G401.6 (cell line): ENCODE results near the gene ARL16.

ENCODE experiments used
- FAIRE-seq: peaks from 2 replicates; lab custom pipeline; 2012; peaks lifted over from hg19 to GRCh38; lab: Jason Lieb, UNC

Gene ARL16

DNA sequence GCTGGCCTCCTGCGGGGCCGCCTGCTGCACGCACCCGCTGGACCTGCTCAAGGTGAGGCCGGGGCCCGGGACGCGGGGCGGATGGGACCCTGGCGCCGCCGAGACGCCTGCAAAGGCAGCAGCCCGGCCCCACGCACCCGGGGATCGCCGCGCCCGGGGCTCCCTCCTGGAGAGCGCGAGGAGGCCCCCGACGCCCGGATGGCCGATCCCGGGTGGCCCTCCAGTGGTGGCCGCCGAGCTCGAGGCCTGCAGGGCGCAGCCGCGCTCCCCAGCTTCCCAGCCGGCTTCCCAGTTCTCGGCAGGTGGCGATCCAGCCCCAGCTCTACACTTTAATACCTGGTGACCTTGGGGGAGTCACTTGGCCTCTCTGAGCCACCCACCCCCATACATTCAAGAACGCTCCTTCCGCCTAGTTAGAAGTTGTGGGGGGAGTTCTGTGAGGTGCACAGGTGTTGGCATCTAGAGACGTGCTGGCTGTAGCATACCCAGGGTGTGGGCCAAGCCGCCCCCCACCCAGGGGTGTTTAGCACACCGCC, 28.9 kb upstream of the ARL16 start:
- no peak for FAIRE-seq

DNA sequence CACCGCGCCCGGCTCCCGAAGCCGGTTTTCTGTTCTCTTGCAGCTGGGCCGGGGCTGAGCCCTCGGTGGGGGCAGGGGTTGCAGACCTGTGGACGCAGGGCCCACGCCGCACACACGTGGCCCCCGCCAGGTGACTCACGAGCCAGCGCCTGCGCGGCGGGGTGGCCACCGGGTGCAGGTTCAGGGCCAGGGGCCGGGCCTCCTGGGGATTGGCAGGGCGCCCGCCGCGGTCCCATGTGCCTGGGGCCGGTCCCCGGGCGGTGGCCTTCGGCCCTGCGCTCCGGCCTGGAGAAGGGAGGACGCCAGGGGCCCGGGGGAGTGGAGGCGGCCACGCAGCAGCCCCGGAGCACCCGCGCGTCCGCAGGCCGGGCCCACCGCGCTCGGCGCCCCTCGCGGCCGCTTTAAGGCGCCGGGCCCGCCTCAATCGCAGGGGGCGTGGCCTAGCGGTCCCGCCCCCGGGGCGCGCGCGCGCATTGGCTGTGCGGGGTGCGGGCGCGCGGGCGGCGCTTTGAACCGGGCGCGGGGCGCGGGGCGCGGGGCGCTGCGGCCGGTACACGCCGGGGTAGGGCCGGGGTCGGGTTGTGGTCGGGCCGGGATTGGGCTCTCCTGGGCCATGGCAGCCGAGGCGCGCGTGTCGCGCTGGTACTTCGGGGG, 28.3 kb upstream of the ARL16 start, which contains the start of gene SLC25A10:
TSS of gene SLC25A10 (plus strand) at position 471 of the 654 bp plus-strand sequence. CDS start at position 614, 143 bp downstream.
- FAIRE-seq, result no peak

DNA sequence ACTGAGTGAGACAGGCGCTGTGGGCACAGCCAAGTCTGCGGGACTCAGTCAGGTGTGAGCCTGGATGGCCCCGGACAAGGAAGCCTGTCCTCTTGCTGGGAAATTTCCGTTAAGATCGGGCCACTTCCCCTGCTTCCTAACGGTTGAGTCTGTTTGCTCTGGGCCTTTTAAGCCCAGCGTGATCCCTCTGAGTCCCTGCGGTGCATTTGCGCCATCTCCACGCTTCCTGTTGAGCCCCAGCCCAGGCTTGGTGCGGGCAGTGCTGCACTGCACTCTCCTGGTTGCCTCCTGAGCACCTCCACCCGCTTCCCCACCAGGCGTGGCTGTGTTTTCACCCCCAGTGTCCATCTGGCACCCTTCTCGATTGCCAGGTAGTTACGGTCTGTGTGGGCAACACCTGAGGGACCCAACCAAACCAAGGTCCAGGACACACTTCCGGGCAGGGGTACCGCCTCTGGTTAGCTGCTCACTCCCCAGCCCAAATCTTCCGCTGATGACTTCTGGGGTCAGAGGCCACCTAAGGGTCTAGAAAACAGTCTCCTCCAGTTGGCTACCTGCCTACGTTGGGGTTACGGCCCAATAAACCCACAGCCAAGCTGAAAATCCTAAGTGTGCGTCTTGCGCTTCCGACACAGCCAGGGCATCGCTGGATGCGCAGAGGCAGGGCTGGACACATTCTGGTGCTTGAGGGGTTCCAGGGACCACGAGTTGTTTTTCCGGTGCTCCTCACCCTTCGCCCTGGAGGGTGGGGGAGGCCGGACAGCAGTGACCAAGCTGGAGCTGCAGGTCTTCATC, 27.1 kb upstream of the ARL16 start:
- FAIRE-seq, result no peak

DNA sequence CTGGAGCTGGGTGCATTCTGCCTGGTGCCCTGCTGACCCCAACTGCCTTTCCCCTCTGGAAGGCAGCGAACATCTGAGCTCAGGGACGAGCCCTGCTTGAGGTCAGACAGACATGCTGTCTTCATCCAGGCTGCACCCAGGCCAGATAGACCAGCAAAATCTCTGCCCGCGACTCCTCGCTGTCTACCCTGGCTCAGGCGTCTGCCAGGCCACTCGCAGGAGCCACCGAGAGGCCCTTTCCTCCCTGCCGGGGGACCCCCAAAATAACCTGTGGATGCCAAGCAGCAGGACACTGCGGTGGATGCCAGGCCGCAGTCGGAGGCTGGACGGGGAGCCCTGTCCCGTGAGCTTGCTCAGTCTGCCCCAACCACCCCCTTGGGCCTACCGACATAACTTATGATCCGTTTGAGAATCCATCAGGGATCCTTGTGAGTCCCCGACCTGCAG, 25.2 kb upstream of the ARL16 start:
- FAIRE-seq, result no peak

DNA sequence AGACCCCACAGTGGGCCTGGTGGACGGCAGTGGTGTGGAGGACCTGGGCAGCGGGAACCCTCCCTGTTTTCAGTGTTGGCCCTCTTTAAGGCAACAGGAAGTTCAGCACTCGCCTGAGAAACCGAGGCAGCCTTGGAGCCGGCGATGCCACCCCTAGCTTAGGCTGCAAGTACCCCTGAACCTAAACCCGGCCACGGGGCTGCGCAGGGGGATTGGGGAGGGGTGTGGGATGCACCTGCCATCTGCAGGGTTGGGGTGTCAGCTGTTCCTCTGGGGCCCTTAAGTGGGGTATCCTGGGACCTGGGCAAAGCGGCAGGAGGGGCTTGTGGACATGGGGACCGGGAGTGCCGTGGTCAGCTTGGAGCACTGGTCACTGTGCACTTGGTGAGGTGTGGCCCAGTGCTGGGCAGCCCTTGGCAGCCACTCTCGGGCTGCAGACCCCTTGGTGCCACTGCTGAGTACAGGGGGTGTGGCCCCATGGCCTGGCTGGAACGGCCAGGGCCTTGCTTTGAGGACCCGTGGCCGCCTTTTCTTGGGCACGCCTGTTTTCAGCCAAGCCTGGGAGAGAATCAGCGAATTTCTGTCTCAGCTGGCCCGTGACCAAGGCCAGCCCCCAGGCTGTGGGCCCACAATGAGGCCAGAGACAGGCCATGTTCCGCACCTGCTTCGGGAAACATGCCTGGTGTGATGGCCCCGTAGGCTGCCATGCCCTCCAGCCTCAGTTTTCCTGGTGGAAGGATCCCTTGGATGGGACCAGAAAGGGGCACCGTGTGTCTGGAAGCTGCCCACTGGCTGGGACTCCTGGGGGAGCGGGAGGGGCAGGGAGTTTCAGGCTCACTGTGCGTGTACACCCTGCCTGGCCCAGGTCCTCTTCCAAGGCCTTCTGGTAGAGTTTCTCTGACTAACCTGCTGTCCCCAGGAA, 24.4 kb upstream of the ARL16 start:
- FAIRE-seq, result no peak

DNA sequence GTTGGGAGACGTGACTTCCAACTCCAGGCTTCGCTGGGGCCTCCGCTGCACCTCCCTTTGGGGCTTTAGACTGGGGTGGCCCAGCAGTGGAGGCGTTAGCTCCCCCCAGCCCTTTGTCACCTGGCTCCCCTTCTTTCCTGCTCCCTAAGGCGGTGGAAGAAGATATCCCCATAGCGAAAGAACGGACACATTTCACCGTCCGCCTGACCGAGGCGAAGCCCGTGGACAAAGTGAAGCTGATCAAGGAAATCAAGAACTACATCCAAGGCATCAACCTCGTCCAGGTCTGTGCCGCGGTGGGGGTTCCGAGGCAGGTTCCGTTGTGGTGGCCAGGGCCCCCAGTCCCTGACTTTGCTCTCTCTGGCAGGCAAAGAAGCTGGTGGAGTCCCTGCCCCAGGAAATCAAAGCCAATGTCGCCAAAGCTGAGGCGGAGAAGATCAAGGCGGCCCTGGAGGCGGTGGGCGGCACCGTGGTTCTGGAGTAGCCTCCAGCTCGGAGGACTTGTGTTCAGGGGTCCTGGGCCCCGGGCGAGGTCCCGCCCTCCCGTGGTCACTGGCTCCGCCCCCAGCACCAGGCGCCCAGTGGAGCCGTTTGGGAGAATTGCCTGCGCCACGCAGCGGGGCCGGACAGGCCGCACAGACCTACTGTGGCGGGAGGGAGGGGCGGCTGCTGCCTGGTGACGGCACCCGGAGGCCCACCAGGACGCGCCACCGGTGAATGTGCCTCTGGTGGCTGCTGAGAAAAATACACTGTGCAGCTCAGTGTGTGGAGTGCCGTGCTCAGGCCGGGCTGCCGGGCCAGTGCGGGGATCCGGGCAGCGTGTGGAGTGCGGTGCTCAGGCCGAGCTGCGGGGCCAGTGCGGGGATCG, 23.4 kb upstream of the ARL16 start:
- no peak for FAIRE-seq

DNA sequence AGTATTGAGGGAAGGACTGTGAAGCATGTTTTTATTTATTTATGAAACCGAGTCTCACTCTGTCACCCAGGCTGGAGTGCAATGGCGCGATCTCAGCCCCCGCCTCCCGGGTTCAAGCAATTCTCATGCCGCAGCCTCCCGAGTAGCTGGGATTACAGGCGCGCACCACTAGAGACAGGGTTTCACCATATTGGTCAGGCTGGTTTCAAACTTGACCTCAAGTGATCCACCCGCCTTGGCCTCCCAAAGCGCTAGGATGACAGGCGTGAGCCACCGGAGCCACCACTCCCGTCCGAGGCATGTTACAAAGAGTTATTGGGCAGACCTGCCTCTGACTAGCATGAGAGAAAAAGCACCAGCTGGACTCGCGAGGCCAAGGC, 22.6 kb upstream of the ARL16 start:
- no peak for FAIRE-seq

DNA sequence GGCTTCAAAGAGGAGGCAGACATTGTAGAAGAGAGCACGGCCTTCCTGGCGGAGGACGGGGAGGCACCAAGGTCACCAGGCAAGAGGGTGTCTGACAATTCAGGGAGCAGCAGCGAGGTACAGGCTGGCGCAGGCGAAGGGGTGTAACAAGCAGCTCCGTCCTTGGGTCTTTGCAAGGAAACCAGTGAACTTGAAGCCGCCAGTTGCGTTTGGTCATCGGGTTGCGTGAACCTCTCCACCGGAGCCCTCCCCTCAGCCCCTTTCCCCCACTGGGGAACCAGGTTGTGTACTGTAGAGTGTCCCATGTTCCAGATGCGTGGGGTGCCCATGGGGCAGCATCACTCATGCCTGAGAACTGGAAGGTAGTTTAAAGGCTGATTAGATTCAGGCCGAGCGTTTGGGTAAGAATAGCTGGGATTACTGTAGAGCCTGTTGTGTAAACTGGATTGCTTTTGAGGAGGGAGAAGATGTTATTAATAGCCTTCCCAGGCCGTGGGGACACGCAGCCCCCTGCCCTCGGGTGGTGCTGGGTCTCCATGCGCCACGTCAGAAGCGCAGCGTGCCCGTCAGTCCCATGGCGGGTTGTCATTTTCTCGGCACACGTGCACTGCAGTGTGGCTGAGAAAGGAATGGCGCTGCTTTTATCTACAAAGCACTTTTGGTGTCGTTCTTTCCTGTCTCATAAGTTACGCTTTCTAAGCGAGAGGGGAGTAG, 22.1 kb upstream of the ARL16 start:
- FAIRE-seq, result no peak

DNA sequence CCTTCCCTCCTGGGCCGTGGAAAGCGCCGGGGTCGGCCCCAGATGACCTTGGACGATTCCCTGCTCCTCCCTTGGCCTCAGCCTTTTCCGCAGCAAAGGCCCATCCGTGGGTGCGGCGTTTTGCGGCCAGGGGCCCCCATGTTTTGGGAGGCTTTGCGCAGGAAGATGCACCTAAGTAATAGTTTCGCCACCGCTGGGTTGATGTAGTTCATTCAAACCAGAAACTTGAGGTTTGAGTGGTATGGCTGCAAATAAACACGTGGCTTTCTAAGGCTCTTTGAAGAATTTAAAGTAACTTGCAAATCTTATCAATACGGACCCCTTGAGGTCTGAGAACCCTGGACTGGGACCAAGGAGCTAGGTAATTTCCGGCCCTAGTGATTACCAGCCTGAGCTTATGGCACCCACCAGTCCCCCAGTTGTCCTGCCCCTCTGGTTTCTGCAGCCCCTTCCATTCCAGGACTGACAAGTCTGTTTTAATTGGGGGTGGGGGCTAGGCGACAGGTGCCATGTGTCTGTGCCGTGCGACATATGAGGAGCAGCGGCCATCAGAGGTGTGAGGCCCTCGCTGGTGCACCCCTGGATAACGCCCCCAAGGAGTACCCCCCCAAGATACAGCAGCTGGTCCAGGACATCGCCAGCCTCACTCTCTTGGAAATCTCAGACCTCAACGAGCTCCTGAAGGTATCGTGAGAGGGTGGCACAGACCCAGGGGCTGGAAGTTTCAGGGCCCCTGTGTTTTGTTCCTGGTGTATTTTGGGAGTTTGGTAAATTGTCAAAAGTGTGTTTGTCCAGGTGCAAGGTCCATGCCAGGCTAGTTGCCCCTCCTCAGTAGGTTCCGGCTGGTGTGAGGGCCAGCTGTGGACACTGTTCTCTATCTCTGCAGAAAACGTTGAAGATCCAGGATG, 20.4 kb upstream of the ARL16 start:
- no peak for FAIRE-seq

DNA sequence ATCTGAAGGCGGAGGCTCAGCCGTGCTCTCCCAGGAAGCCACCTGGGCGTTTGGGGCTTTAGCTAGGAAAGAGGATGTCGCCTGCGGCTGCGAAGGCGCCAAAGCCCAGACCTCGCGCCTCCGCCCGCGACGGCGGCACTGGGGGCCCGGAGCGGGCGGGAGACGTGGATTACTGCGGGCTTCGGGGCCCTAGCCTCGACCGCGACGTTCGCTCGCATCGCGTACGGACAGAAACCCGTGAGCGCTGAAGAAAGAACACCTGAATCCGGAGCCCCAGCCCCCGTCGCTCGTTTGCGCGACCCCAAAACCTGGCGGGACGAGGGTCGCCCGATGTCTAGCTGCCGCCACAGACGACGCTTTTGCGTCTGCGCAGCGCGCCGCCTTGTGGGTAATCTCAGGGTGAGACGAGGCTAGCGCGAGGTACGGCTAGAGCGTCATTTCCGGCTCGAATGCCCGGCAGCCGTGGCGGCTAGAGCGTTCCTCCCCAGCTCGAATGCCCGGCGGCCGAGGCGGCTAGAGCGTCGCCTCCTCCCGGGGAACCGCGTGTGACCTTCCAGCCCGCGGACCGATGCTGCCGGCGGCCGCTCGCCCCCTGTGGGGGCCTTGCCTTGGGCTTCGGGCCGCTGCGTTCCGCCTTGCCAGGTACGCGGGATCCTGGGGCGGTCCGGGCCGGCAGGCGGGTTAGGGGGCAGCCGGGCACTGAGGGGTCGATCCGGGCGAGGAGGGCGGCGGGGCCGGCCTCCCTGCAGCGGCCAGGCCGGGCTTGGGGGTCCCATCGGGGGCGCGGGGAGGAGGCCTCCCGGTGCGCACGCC, 19.5 kb upstream of the ARL16 start, which contains the start of gene MRPL12:
TSS of gene MRPL12 (plus strand) at position 434 of the 813 bp plus-strand sequence. CDS start at position 569, 135 bp downstream.
- FAIRE-seq, result peak; percentile 13

DNA sequence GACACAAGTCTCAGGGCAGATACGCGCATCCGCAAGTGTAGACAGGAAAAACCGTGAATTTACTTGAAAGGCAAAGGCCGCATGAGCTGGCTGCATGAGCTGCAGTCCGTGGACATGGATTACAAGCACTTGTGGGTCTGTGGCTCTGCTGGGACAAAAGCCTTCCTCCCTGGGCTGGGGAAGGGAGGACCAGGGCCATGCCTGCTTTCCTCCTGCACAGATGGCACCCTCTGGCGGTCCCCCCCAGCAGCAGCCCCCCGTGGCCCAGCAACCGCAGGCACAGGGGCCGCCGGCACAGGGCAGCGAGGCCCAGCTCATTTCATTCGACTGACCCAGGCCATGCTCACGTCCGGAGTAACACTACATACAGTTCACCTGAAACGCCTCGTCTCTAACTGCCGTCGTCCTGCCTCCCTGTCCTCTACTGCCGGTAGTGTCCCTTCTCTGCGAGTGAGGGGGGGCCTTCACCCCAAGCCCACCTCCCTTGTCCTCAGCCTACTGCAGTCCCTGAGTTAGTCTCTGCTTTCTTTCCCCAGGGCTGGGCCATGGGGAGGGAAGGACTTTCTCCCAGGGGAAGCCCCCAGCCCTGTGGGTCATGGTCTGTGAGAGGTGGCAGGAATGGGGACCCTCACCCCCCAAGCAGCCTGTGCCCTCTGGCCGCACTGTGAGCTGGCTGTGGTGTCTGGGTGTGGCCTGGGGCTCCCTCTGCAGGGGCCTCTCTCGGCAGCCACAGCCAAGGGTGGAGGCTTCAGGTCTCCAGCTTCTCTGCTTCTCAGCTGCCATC, 17.9 kb upstream of the ARL16 start:
- FAIRE-seq, result no peak

DNA sequence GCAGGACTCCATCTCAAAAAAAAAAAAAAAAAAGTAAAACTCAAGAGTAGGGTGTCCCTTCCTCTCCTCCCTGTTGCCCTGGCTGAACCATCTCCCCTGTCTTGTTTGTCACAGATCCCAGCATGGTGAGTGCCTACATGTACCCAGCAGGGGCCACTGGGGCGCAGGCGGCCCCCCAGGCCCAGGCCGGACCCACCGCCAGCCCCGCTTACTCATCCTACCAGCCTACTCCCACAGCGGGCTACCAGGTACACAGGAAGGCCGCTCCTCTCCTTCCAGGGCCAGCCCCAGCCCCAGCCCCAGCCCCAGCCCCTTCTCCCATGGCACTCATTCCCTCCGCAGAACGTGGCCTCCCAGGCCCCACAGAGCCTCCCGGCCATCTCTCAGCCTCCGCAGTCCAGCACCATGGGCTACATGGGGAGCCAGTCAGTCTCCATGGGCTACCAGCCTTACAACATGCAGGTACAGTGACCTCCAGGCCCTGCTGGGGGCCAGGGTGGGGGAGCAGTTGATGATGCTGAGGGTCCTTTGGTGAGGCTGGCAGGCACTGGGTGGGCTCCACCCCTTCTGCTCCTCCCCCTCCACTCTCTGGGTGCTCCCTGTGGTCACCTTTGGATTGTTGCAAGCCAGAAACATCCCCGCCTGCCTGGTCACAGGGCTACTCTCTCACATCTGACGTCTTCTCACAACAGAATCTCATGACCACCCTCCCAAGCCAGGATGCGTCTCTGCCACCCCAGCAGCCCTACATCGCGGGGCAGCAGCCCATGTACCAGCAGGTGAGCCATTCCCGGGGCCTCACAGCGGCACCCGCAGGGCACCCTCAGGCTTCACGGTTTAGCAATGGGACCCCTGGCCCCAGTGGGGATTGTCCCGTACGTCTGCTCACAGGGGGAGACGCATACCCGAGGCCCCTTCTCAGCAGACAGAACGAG, 17.0 kb upstream of the ARL16 start:
- no peak for FAIRE-seq

DNA sequence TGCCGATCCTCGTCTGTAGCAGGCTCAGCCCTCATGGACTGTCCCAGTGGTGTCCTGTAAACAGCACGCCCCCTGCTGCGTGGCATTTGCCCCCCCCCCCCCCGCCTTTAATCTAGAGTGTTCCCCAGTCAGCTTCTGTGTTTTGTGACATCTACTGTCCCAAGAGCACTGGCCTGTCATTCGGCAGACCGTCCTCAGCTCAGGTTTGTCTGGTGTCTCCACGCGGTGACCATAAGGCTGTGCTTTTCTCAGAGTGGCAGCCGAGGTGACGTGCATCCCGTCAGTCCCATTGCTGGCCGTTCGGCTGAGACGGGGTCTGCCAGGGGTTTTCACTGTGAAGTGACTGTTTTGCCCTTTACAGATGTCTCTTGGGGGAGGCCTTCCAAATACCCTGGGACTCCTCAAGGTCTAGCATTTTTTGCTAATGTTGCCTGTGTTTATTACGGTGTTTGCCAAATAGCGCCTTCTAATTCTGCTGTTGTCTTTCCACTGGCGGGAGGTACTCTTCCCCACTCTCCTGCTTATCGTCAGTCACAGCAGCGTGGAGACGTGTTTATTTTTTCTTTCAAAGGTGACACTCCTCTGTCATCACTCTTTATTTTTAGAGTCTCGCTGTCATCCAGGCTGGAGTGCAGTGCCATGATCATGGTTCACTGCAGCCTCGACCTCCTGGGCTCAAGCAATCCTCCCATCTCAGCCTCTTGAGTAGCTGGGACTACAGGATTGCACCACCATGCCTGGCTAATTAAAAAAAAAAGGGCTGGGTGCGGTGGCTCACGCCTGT, 13.9 kb upstream of the ARL16 start:
- no peak for FAIRE-seq

DNA sequence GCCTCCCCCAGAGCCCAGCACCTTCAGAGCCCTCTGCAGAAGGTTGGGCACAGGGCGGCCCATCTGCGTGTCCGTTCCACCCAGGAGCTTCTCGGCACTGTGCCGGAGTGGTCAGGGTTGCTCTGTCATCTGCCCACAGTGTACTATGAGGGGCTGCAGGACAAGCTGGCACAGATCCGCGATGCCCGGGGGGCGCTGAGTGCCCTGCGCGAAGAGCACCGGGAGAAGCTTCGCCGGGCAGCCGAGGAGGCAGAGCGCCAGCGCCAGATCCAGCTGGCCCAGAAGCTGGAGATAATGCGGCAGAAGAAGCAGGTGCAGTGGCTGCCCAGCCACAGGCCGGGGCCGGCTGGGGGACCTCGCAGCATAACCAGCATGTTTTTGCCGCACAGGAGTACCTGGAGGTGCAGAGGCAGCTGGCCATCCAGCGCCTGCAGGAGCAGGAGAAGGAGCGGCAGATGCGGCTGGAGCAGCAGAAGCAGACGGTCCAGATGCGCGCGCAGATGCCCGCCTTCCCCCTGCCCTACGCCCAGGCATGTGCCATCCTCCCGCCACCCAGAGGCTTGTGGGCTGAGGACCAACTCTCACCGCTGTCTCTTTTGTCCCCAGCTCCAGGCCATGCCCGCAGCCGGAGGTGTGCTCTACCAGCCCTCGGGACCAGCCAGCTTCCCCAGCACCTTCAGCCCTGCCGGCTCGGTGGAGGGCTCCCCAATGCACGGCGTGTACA, 12.8 kb upstream of the ARL16 start:
- no peak for FAIRE-seq

DNA sequence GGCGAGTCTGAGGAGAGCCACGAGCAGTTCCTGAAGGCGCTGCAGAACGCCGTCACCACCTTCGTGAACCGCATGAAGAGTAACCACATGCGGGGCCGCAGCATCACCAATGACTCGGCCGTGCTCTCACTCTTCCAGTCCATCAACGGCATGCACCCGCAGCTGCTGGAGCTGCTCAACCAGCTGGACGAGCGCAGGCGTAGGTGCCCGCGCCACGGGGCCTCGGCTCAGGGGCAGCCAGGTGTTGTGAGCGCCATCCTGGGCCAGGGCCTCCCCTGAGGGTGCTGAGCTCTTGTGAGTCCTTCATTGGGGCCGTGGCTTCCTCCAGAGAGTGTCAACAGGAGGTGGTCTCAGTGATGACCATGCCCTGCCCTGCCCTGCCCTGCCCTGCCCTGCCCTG, 12.2 kb upstream of the ARL16 start:
- FAIRE-seq, result no peak
